SK-N-SH (cell line): ENCODE data around the gene ABHD8. TPM values are rescaled to one million over a fixed set of nuclear protein-coding genes. Genes with fewer than 3 reads are reported as not detected.

Experiments used
- CTCF ChIA-PET: fragments of 300-600, 350-600 bp; formaldehyde crosslinking; extraction: SDS; loops from one replicate; lab custom pipeline; 2021; lab: Yijun Ruan, JAX
- POLR2A ChIA-PET: fragments of 350-600 bp; sonication (Branson Sonifier 250); formaldehyde crosslinking; extraction: SDS; loops from one replicate; lab custom pipeline; 2020; ENCODE audit warnings: antibody characterized with exemption, inconsistent platforms; lab: Yijun Ruan, JAX
- DNase-seq: peaks from one replicate; pipeline ENCODE4 v3.0.0; 2012
- H2AFZ ChIP-seq: fragments of 200-600 bp; sonication (generic); 2 replicates; pipeline ENCODE4 v1.8.1; 2016; ENCODE audit warnings: antibody characterized with exemption, mild to moderate bottlenecking, low read depth
- H3F3A ChIP-seq: fragments of 200-600 bp; sonication (generic); replicated peaks from 2 replicates; pipeline ENCODE3; 2016; ENCODE audit warnings: antibody characterized with exemption, mild to moderate bottlenecking; ENCODE audit not compliant: insufficient read depth
- H3K27ac ChIP-seq, 2 experiments: fragments of 200-500 bp in 1 of 2; fragments of 200-600 bp in 1 of 2; sonication (Bioruptor generic) in 1 of 2; sonication (generic), shearing (Covaris generic) in 1 of 2; 2 replicates each; pipeline versions ENCODE4 v1.5.1 to v1.6.1; 2014 to 2016; ENCODE audit warnings: low read depth in 2 of 2, inconsistent platforms in 1 of 2, low read length in 1 of 2, mild to moderate bottlenecking in 1 of 2, mixed read lengths in 1 of 2
- H3K27me3 ChIP-seq: fragments of 200-600 bp; sonication (generic), shearing (Covaris generic); 2 replicates; pipeline ENCODE4 v1.6.1; 2016; ENCODE audit warnings: mixed run types; ENCODE audit not compliant: insufficient read depth
- H3K36me3 ChIP-seq, 2 experiments: fragments of 200-500 bp in 1 of 2; fragments of 200-600 bp in 1 of 2; sonication (Bioruptor generic) in 1 of 2; sonication (generic) in 1 of 2; replicated peaks in 1 of 2; 2 replicates each; pipeline versions ENCODE3 to v1.5.1; 2014 to 2016; ENCODE audit warnings: low read length in 1 of 2, mild to moderate bottlenecking in 1 of 2; ENCODE audit not compliant: insufficient read depth in 2 of 2, control insufficient read depth in 1 of 2
- H3K4me1 ChIP-seq, 2 experiments: fragments of 200-500 bp in 1 of 2; fragments of 200-600 bp in 1 of 2; sonication (Bioruptor generic) in 1 of 2; sonication (generic), shearing (Covaris generic) in 1 of 2; 2 replicates each; pipeline versions ENCODE4 v1.5.1 to v1.6.1; 2014 to 2016; ENCODE audit warnings: low read depth in 1 of 2, low read length in 1 of 2, mixed run types in 1 of 2; ENCODE audit not compliant: insufficient read depth in 2 of 2, control insufficient read depth in 1 of 2
- H3K4me2 ChIP-seq: fragments of 200-600 bp; sonication (generic), shearing (Covaris generic); 2 replicates; pipeline ENCODE4 v1.6.1; 2017; ENCODE audit warnings: mixed run types
- H3K4me3 ChIP-seq, 2 experiments: fragments of 200-500 bp in 1 of 2; fragments of 200-600 bp in 1 of 2; sonication (Bioruptor generic) in 1 of 2; sonication (generic), shearing (Covaris generic) in 1 of 2; 2 replicates each; pipeline versions ENCODE4 v1.5.1 to v1.8.1; 2014 to 2016; ENCODE audit warnings: low read depth in 2 of 2, inconsistent platforms in 1 of 2, low read length in 1 of 2, mild to moderate bottlenecking in 1 of 2, mixed read lengths in 1 of 2, moderate library complexity in 1 of 2
- H3K79me2 ChIP-seq: fragments of 200-600 bp; sonication (generic); 2 replicates; pipeline ENCODE4 v1.8.1; 2017; ENCODE audit warnings: mild to moderate bottlenecking; ENCODE audit not compliant: insufficient read depth
- H3K9ac ChIP-seq: fragments of 200-600 bp; sonication (generic); 2 replicates; pipeline ENCODE4 v1.6.1; 2017; ENCODE audit warnings: mixed run types
- H3K9me2 ChIP-seq: fragments of 200-600 bp; sonication (generic); 2 replicates; pipeline ENCODE4 v1.6.1; 2017; ENCODE audit warnings: mixed run types
- H3K9me3 ChIP-seq: fragments of 200-600 bp; sonication (generic); 2 replicates; pipeline ENCODE4 v1.6.1; 2017; ENCODE audit warnings: mixed run types, mild to moderate bottlenecking, moderate library complexity
- H4K20me1 ChIP-seq: fragments of 200-600 bp; sonication (generic); 2 replicates; pipeline ENCODE4 v1.6.1; 2017; ENCODE audit warnings: mild to moderate bottlenecking, mixed run types; ENCODE audit not compliant: insufficient read depth
- EP300 ChIP-seq, 2 experiments: IDR thresholded peaks; 2 replicates each; pipeline versions ENCODE4 v1.4.0 to v1.6.1; 2012; ENCODE audit warnings: borderline replicate concordance in 1 of 2, low read depth in 1 of 2, low read length in 1 of 2
- EZH2phosphoT487 ChIP-seq: fragments of 200-600 bp; sonication (generic); IDR thresholded peaks from 2 replicates; pipeline ENCODE4 v1.6.1; 2017; ENCODE audit warnings: low read depth, mixed run types, mild to moderate bottlenecking, antibody characterized with exemption, moderate library complexity, borderline replicate concordance
- FOXJ3 ChIP-seq: sonication (generic); formaldehyde crosslinking; IDR thresholded peaks from 2 replicates; pipeline ENCODE4 v1.5.1; 2020; ENCODE audit warnings: mild to moderate bottlenecking, missing genetic modification reagents
- FOXM1 ChIP-seq: IDR thresholded peaks from 2 replicates; pipeline ENCODE4 v1.4.0; 2012; ENCODE audit warnings: low read depth, mild to moderate bottlenecking
- GATA2 ChIP-seq: sonication (generic); formaldehyde crosslinking; IDR thresholded peaks from 2 replicates; pipeline ENCODE4 v1.5.0; 2020; ENCODE audit warnings: mild to moderate bottlenecking, missing genetic modification reagents
- MAX ChIP-seq: IDR thresholded peaks from 2 replicates; pipeline ENCODE4 v1.4.0; 2012; ENCODE audit warnings: low read depth
- NFIC ChIP-seq: IDR thresholded peaks from 2 replicates; pipeline ENCODE4 v1.4.0; 2012; ENCODE audit warnings: borderline replicate concordance
- NRF1 ChIP-seq: IDR thresholded peaks from 2 replicates; pipeline ENCODE4 v1.6.1; 2012; ENCODE audit warnings: low read depth, mild to moderate bottlenecking, low read length
- POLR2AphosphoS5 ChIP-seq: IDR thresholded peaks from 2 replicates; pipeline ENCODE4 v1.6.1; 2012; ENCODE audit warnings: low read depth, low read length
- RFX5 ChIP-seq: IDR thresholded peaks from 2 replicates; pipeline ENCODE4 v1.6.1; 2012; ENCODE audit warnings: mild to moderate bottlenecking, improper control_type of control experiment, low read length
- SMC3 ChIP-seq: IDR thresholded peaks from 2 replicates; pipeline ENCODE4 v1.6.1; 2012; ENCODE audit warnings: low read depth, low read length, improper control_type of control experiment
- TEAD4 ChIP-seq: IDR thresholded peaks from 2 replicates; pipeline ENCODE4 v1.4.0; 2012; ENCODE audit warnings: mild to moderate bottlenecking, borderline replicate concordance; ENCODE audit not compliant: insufficient read depth
- WGBS: methylation state at CpG from one replicate; pipeline ENCODE4 v1.1.6; 2017; ENCODE audit warnings: low lambda C conversion rate; 5-methylcytosine and 5-hydroxymethylcytosine counted together
- polyA plus RNA-seq, 3 experiments: library from polyadenylated mRNA; depleted of rRNA; stranded (reverse); fragments of >200 nt; gene quantifications; 2 replicates each; pipeline ENCODE4 v1.2.3, GENCODE V29; 2012
- TF ChIP-seq, protein P1 (sequence below): fragments of 150-350 bp; IDR thresholded peaks from 2 replicates; pipeline ENCODE4 v1.6.1; 2016; ENCODE audit warnings: mild to moderate bottlenecking, low read depth, low read length
- TF ChIP-seq, protein P2 (sequence below): fragments of 200-600 bp; sonication (generic); IDR thresholded peaks from 2 replicates; pipeline ENCODE4 v1.6.1; 2017; ENCODE audit warnings: antibody characterized with exemption, mild to moderate bottlenecking, moderate library complexity

The ABHD8 gene
- polyA plus RNA-seq, 1 of the 3 experiments (the other 2 are of a cell fraction), result 11.1 TPM

GRCh38 chr19:17331045-17331558, 27.9 kb upstream of the ABHD8 start:
- H2AFZ ChIP-seq, result no peak overlapping the region
- H3K4me2 ChIP-seq, result no peak overlapping the region
- H3K27ac ChIP-seq, result no peak overlapping the region
- no peaks in the 10 kb centered on the region for H3K9me3 ChIP-seq
- H3K4me1 ChIP-seq, result peaks cover 0 to 16% of the 10 kb centered on the region in 2 experiments; a peak in 1 of 4 replicates
- peaks cover 2% of the 10 kb centered on the region for H3F3A ChIP-seq
- no peak overlapping the region for H3K9ac ChIP-seq
- H3K27me3 ChIP-seq, result no peaks in the 10 kb centered on the region
- H4K20me1 ChIP-seq, result no peaks in the 10 kb centered on the region
- H3K4me3 ChIP-seq, result no peak overlapping the region
- no peak for DNase-seq
- no peaks in the 10 kb centered on the region for H3K9me2 ChIP-seq
- TF ChIP-seq, protein P1, sequence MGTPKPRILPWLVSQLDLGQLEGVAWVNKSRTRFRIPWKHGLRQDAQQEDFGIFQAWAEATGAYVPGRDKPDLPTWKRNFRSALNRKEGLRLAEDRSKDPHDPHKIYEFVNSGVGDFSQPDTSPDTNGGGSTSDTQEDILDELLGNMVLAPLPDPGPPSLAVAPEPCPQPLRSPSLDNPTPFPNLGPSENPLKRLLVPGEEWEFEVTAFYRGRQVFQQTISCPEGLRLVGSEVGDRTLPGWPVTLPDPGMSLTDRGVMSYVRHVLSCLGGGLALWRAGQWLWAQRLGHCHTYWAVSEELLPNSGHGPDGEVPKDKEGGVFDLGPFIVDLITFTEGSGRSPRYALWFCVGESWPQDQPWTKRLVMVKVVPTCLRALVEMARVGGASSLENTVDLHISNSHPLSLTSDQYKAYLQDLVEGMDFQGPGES, result no peak
- no peak for TF ChIP-seq EZH2phosphoT487
- no peak for TF ChIP-seq FOXM1
- no peak for TF ChIP-seq FOXJ3 (CRISPR knock-in tag)
- TF ChIP-seq RFX5, result no peak
- no peak for TF ChIP-seq SMC3
- TF ChIP-seq NRF1, result no peak
- TF ChIP-seq EP300 (IDR thresholded peaks at IDR 0.05; ENCODE audit: borderline replicate concordance in 1 of 2, low read depth in 1 of 2, low read length in 1 of 2), result no peak
- TF ChIP-seq GATA2, result no peak
- no peak for TF ChIP-seq POLR2AphosphoS5
- TF ChIP-seq TEAD4, result no peak
- no peak for TF ChIP-seq NFIC
- TF ChIP-seq, protein P2, sequence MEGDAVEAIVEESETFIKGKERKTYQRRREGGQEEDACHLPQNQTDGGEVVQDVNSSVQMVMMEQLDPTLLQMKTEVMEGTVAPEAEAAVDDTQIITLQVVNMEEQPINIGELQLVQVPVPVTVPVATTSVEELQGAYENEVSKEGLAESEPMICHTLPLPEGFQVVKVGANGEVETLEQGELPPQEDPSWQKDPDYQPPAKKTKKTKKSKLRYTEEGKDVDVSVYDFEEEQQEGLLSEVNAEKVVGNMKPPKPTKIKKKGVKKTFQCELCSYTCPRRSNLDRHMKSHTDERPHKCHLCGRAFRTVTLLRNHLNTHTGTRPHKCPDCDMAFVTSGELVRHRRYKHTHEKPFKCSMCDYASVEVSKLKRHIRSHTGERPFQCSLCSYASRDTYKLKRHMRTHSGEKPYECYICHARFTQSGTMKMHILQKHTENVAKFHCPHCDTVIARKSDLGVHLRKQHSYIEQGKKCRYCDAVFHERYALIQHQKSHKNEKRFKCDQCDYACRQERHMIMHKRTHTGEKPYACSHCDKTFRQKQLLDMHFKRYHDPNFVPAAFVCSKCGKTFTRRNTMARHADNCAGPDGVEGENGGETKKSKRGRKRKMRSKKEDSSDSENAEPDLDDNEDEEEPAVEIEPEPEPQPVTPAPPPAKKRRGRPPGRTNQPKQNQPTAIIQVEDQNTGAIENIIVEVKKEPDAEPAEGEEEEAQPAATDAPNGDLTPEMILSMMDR, result no peak
- no peak for TF ChIP-seq MAX
- POLR2A ChIA-PET, result interaction anchor here (0.8 kb wide), 1 partner anchor 22 kb away, joined by 3 read pairs; the partner anchor contains the start of gene DDA1
- H3K36me3 ChIP-seq, result peaks cover 0 to 9% of the 10 kb centered on the region in 2 experiments
- CTCF ChIA-PET, result interaction anchor here (1.2 kb wide), 1 partner anchor 55 kb away, joined by 5 read pairs; no protein-coding TSS in a partner anchor
- H3K79me2 ChIP-seq, result no peaks in the 10 kb centered on the region
- 85% methylated on average over 7 of the region's 13 CpGs for WGBS
